Lung (tissue), 12 donors: ENCODE results near the gene PPARA. TPM values are rescaled to one million over a fixed set of nuclear protein-coding genes. Genes with fewer than 3 reads are reported as not detected.
"Not testable (repeated sequence)": the region's sequence is repeated elsewhere in the genome, so short reads cannot be mapped to it uniquely, and the experiment has no call there.

Experiments
- ATAC-seq: fragments of 200-7000 bp; cut with Tn5 transposase; one replicate; pipeline ENCODE4 v1.9.1; 2020; ENCODE audit warnings: moderate number of reproducible peaks; ENCODE audit not compliant: insufficient read depth, low FRiP score
- DNase-seq, 3 donors: peaks; one replicate each; pipeline ENCODE4 v3.0.0-alpha.2; 2013 to 2017
- H3K27ac ChIP-seq, 2 donors: one replicate each; pipeline ENCODE4 v1.5.1; 2013; ENCODE audit warnings: mild to moderate bottlenecking in 2 of 2, moderate library complexity in 2 of 2, control low read depth in 1 of 2, inconsistent platforms in 1 of 2, low read depth in 1 of 2, low read length in 1 of 2
- H3K27me3 ChIP-seq, 3 donors: one replicate each; pipeline ENCODE4 v1.5.1; 2013; ENCODE audit warnings: low read length in 2 of 3; ENCODE audit not compliant: control insufficient read depth in 3 of 3, insufficient read depth in 3 of 3
- H3K36me3 ChIP-seq, 4 donors: one replicate each; pipeline ENCODE4 v1.5.1; 2013; ENCODE audit warnings: low read length in 4 of 4, mild to moderate bottlenecking in 1 of 4, moderate library complexity in 1 of 4; ENCODE audit not compliant: control insufficient read depth in 4 of 4, insufficient read depth in 4 of 4
- H3K4me1 ChIP-seq, 5 donors: one replicate each; pipeline ENCODE4 v1.5.1; 2013; ENCODE audit warnings: low read length in 5 of 5, mild to moderate bottlenecking in 2 of 5, moderate library complexity in 1 of 5; ENCODE audit not compliant: control insufficient read depth in 5 of 5, insufficient read depth in 5 of 5
- H3K4me3 ChIP-seq: one replicate; pipeline ENCODE4 v1.5.1; 2013; ENCODE audit warnings: mild to moderate bottlenecking, control low read depth, moderate library complexity
- H3K9ac ChIP-seq, 2 donors: one replicate each; pipeline ENCODE4 v1.5.1; 2013; ENCODE audit warnings: low read length in 2 of 2, control low read depth in 1 of 2; ENCODE audit not compliant: insufficient read depth in 1 of 2
- H3K9me3 ChIP-seq, 4 donors: one replicate each; pipeline ENCODE4 v1.5.1; 2013; ENCODE audit warnings: low read length in 3 of 4, mild to moderate bottlenecking in 1 of 4, moderate library complexity in 1 of 4; ENCODE audit not compliant: control insufficient read depth in 4 of 4, insufficient read depth in 3 of 4
- CTCF ChIP-seq: IDR thresholded peaks from 2 replicates; pipeline ENCODE4 v1.5.1; 2012; ENCODE audit warnings: mild to moderate bottlenecking; ENCODE audit errors: control extremely low read depth, extremely low read depth
- WGBS, 2 donors: extraction: QIAGEN DNeasy Blood & Tissue Kit; methylation state at CpG; one replicate each; pipeline ENCODE4 v1.1.7; 2013; 5-methylcytosine and 5-hydroxymethylcytosine counted together
- polyA plus RNA-seq, 2 donors: library from polyadenylated mRNA; stranded (reverse); fragments of 200-250 nt; gene quantifications; one replicate each; pipeline ENCODE4 v1.2.1, GENCODE V29; 2013
- total RNA-seq, 2 donors: library from RNA; depleted of rRNA in 1 of 2; stranded (reverse); fragments of >200 nt in 1 of 2; gene quantifications; one replicate each; pipeline ENCODE4 v1.2.1, GENCODE V29; 2014 to 2021
- donor health status: control.
- donor health status: control.
- donor health status: Bipolar disorder and iron deficiency.
- donor health status: healthy.
- donor health status: DM: yes; HTN: yes; CAD: no.

PPARA gene
- total and polyA plus RNA-seq, 4 donors, result 4.4 to 18.1 (median 11.0) TPM

DNA sequence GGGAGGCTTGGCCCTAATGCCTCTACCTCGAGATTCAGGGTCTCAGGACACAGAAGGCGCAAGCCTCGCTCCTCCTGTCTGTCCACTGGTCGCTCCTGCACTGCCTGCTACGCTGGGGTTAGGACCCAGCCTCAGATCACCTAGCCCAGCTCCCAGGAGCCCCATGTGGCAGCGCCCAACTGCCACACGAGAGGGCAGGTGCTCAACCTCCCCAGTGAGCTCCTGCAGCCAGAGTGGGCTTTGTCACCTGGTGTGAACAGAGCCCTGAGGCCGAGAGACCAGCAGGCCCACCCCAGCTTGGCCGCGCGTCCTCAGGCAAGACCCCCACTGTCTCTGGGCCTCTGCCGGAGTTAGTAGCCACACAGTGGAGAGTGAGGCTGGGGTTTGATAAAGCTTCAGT, 21.7 kb upstream of the PPARA start:
- no peak for ATAC-seq
- Histone ChIP-seq H3K9ac (no peak overlapping the region), H3K27me3 (no peaks in the 10 kb centered on the region), H3K4me1 (peaks cover 0 to 7% (median 2%) of the 10 kb centered on the region in 5 donors), H3K9me3 (no peaks in the 10 kb centered on the region), H3K4me3 (no peak overlapping the region), H3K27ac (no peak overlapping the region), H3K36me3 (no peaks in the 10 kb centered on the region)
- no peak for TF ChIP-seq CTCF
- DNase-seq, result no peak
- WGBS, 2 donors, result 93 to 97% methylated on average over 12 of the region's 12 CpGs

DNA sequence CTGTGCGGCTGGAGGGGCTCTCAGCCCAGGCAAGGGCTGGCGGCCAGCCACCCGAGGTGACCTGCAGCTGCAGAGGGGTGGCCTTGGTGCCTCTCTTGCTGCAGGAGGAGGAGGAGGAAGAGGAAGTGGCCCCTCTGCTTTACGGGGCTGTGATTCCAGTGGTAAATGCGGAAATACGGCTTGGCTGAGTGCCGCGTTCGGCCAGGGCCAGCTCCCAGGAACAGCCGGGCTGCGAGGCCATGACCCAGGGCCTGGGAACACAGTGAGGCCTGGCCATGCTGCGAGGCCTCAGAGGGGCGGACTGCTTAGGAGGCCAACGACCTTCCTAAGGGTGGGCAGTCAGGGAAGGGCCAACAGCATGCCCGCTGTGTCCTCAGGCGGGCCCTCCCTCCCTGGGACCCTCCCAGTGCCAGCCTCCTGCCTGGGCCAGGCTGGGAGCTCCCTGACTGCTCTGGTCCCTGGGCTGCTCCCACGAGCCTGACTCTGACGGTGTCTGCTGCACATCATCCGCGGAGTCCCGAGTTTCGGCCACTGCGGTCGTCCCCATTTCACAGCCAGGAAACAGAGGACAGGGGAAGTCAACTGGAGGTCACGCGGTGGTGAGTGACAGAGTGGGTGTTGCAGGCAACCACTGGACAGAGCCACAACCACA, 20.8 kb upstream of the PPARA start:
- Histone ChIP-seq H3K4me1 (peaks cover 0 to 7% (median 2%) of the 10 kb centered on the region in 5 donors), H3K9me3 (no peaks in the 10 kb centered on the region), H3K27ac (peak overlapping the region in 1 of 2 donors; percentile 68), H3K27me3 (no peaks in the 10 kb centered on the region), H3K9ac (no peak overlapping the region), H3K4me3 (no peak overlapping the region), H3K36me3 (no peaks in the 10 kb centered on the region)
- peak in 2 of 3 donors; percentile 61 to 69 for DNase-seq
- no peak for TF ChIP-seq CTCF
- peak; percentile 49 for ATAC-seq
- WGBS, 2 donors, result 37 to 53% methylated on average over 25 to 26 of the region's 26 CpGs

GRCh38 chr22:46131151-46131587, 19.2 kb upstream of the PPARA start:
- H3K4me3 ChIP-seq, result no peak overlapping the region
- H3K9ac ChIP-seq, result no peak overlapping the region
- WGBS, 2 donors, result 84 to 91% methylated on average over 12 to 13 of the region's 13 CpGs
- H3K36me3 ChIP-seq, result no peaks in the 10 kb centered on the region
- DNase-seq, result no peak
- ATAC-seq, result no peak
- no peak overlapping the region for H3K27ac ChIP-seq
- no peaks in the 10 kb centered on the region for H3K9me3 ChIP-seq
- no peak for TF ChIP-seq CTCF
- no peaks in the 10 kb centered on the region for H3K27me3 ChIP-seq
- peaks cover 0 to 7% (median 2%) of the 10 kb centered on the region in 5 donors for H3K4me1 ChIP-seq

- not testable (repeated sequence) for H3K4me3 ChIP-seq, H3K4me1 ChIP-seq, H3K27ac ChIP-seq, H3K27me3 ChIP-seq, ATAC-seq, H3K9ac ChIP-seq, DNase-seq, H3K36me3 ChIP-seq, H3K9me3 ChIP-seq
- WGBS, 2 donors, result 93 to 94% methylated on average over 12 of the region's 12 CpGs
Observed at GRCh38 chr22:46132193-46132829, 18.0 kb upstream of the PPARA start.
